T-helper 17 cell (primary cell): Measurements from ENCODE around the gene MBD5. TPM values are rescaled to one million over a fixed set of nuclear protein-coding genes. Genes with fewer than 3 reads are reported as not detected.

ENCODE experiments used
- ATAC-seq: fragments of 150-1000 bp; cut with Tn5 transposase; 2 replicates; pipeline ENCODE4 v1.10.0; 2021; ENCODE audit warnings: mild to moderate bottlenecking, moderate library complexity
- DNase-seq, 3 donors: peaks; one replicate each; pipeline versions ENCODE4 v3.0.0 to v3.0.0-alpha.2; 2020 to 2021
- H3K9me3 ChIP-seq: one replicate; pipeline ENCODE4 v1.7.0; 2013; ENCODE audit warnings: low read length, mild to moderate bottlenecking; ENCODE audit not compliant: control insufficient read depth, poor library complexity, severe bottlenecking
- H3K27ac Mint-ChIP-seq: one replicate; pipeline ENCODE4 v1.8.0; 2022; ENCODE audit warnings: mild to moderate bottlenecking, moderate library complexity, mixed read lengths
- H3K27me3 Mint-ChIP-seq: one replicate; pipeline ENCODE4 v1.8.0; 2022; ENCODE audit warnings: mixed read lengths
- H3K36me3 Mint-ChIP-seq: one replicate; pipeline ENCODE4 v1.8.0; 2022; ENCODE audit warnings: low read depth, mixed read lengths
- H3K4me1 Mint-ChIP-seq: one replicate; pipeline ENCODE4 v1.8.0; 2022; ENCODE audit warnings: mild to moderate bottlenecking, mixed read lengths
- H3K4me3 Mint-ChIP-seq: one replicate; pipeline ENCODE4 v1.8.0; 2022; ENCODE audit warnings: mild to moderate bottlenecking, moderate library complexity, mixed read lengths
- total RNA-seq, 4 donors: library from RNA in 2 of 4; stranded (reverse) in 2 of 4; gene quantifications; one replicate each; pipeline ENCODE4 v1.2.3 and lab custom pipeline; 2022 to 2026

The MBD5 gene
- total RNA-seq, 2 donors from 2014 or later, result 56.1 to 56.8 TPM

DNA sequence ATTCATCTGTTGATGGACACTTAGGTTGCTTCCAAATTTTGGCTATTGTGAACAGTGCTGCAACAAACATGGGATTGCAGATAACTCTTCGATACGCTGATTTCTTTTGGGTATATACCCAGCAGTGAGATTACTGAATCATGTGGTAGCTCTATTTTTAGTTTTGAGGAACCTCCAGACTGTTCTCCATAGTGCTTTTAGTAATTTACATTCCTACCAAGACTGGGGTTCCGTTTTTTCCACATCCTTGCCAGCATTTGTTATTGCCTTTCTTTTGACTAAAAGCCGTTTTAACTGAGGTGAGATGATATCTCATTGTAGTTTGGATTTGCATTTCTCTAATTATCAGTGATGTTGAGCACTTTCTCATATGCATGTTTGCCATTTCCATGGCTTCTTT is 200.3 kb downstream of the MBD5 start:
- Mint-ChIP-seq H3K27me3 (no peaks in the 10 kb centered on the region), H3K27ac (no peak overlapping the region), H3K36me3 (no peaks in the 10 kb centered on the region), H3K4me1 (no peaks in the 10 kb centered on the region), H3K4me3 (no peak overlapping the region)
- DNase-seq, result no peak
- H3K9me3 ChIP-seq, result no peaks in the 10 kb centered on the region
- ATAC-seq, result no peak

DNA sequence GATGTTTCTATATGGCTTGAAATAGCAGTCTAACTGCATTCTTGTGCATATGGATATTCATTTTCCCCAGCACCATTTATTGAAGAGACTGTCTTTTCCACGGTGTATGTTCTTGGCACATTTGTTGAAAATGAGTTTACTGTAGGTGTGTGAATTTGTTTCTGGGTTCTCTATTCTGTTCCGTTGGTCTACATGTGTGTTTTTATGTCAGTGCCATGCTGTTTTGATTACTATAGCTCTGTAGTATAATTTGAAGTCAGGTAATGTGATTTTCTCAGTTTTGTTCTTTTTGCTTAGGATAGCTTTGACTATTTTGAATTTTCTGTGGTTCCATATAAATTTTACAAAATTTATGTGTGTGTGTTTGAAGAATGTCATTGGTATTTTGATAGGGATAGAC is 201.0 kb downstream of the MBD5 start:
- Mint-ChIP-seq H3K27me3 (no peaks in the 10 kb centered on the region), H3K4me1 (no peaks in the 10 kb centered on the region), H3K4me3 (no peak overlapping the region), H3K27ac (no peak overlapping the region), H3K36me3 (no peaks in the 10 kb centered on the region)
- DNase-seq (no peak), ATAC-seq (no peak)
- no peaks in the 10 kb centered on the region for H3K9me3 ChIP-seq

DNA sequence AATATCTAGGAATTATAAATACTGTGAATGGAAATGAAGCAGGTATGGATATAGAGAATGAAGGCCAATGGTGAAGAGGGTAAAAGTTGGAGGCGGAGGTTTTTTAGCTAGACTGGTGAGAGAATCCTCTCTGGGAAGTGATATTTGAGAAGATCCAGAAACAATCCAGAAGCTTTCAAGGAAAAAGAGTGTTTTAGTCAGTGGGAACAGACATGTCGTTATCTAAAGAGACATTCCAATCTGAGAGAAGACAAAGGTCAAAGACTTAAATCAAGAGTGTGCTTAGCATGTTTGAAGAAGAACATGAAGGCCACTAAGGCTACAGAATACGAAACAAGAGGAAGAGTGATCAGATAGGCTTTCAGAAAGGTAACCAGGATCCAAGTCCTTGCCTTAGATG is 211.0 kb downstream of the MBD5 start:
- H3K4me1 Mint-ChIP-seq, result no peaks in the 10 kb centered on the region
- H3K27me3 Mint-ChIP-seq, result no peaks in the 10 kb centered on the region
- no peak overlapping the region for H3K4me3 Mint-ChIP-seq
- DNase-seq, result no peak
- H3K36me3 Mint-ChIP-seq, result peaks cover 3% of the 10 kb centered on the region
- no peak for ATAC-seq
- no peak overlapping the region for H3K27ac Mint-ChIP-seq
- H3K9me3 ChIP-seq, result no peaks in the 10 kb centered on the region

- ATAC-seq, result no peak
- peaks cover 8% of the 10 kb centered on the region for H3K36me3 Mint-ChIP-seq
Observed at GRCh38 chr2:148234143-148234542, 213.3 kb downstream of the MBD5 start.

GRCh38 chr2:148237911-148238310 is 217.0 kb downstream of the MBD5 start:
- H3K27me3 Mint-ChIP-seq, result no peaks in the 10 kb centered on the region
- H3K9me3 ChIP-seq, result peaks cover 6% of the 10 kb centered on the region
- ATAC-seq (no peak), DNase-seq (no peak)
- no peak overlapping the region for H3K27ac Mint-ChIP-seq
- no peak overlapping the region for H3K4me3 Mint-ChIP-seq
- H3K36me3 Mint-ChIP-seq, result peaks cover 14% of the 10 kb centered on the region
- H3K4me1 Mint-ChIP-seq, result no peaks in the 10 kb centered on the region

More at GRCh38 chr2:148234143-148234542, 213.3 kb downstream of the MBD5 start:
- Mint-ChIP-seq H3K4me1 (no peaks in the 10 kb centered on the region), H3K4me3 (no peak overlapping the region), H3K27me3 (no peaks in the 10 kb centered on the region), H3K27ac (no peak overlapping the region)
- peaks cover 6% of the 10 kb centered on the region for H3K9me3 ChIP-seq
- no peak for DNase-seq

- Mint-ChIP-seq H3K27me3 (no peaks in the 10 kb centered on the region), H3K27ac (no peak overlapping the region), H3K4me1 (no peaks in the 10 kb centered on the region), H3K4me3 (no peak overlapping the region), H3K36me3 (peaks cover 14% of the 10 kb centered on the region)
- peaks cover 6% of the 10 kb centered on the region for H3K9me3 ChIP-seq
- DNase-seq, result no peak
- ATAC-seq, result no peak
Observed at GRCh38 chr2:148238561-148238960, 217.7 kb downstream of the MBD5 start.

GRCh38 chr2:148240838-148241237 is 219.9 kb downstream of the MBD5 start:
- DNase-seq (no peak), ATAC-seq (no peak)
- Mint-ChIP-seq H3K4me3 (no peak overlapping the region), H3K4me1 (no peaks in the 10 kb centered on the region), H3K27me3 (no peaks in the 10 kb centered on the region), H3K36me3 (peaks cover 14% of the 10 kb centered on the region), H3K27ac (no peak overlapping the region)
- peaks cover 6% of the 10 kb centered on the region for H3K9me3 ChIP-seq

GRCh38 chr2:148244593-148245292 is 223.9 kb downstream of the MBD5 start:
- H3K9me3 ChIP-seq, result no peaks in the 10 kb centered on the region
- ATAC-seq (no peak), DNase-seq (no peak)
- Mint-ChIP-seq H3K27me3 (no peaks in the 10 kb centered on the region), H3K4me1 (no peaks in the 10 kb centered on the region), H3K36me3 (peaks cover 6% of the 10 kb centered on the region), H3K27ac (no peak overlapping the region), H3K4me3 (no peak overlapping the region)

- H3K9me3 ChIP-seq, result no peaks in the 10 kb centered on the region
- no peaks in the 10 kb centered on the region for H3K4me1 Mint-ChIP-seq
- H3K27ac Mint-ChIP-seq, result no peak overlapping the region
- ATAC-seq (no peak), DNase-seq (no peak)
- H3K4me3 Mint-ChIP-seq, result no peak overlapping the region
- peaks cover 6% of the 10 kb centered on the region for H3K36me3 Mint-ChIP-seq
- H3K27me3 Mint-ChIP-seq, result no peaks in the 10 kb centered on the region
Observed at GRCh38 chr2:148251993-148252392, 231.1 kb downstream of the MBD5 start.

- no peaks in the 10 kb centered on the region for H3K27me3 Mint-ChIP-seq
- H3K4me3 Mint-ChIP-seq, result no peak overlapping the region
- ATAC-seq (no peak), DNase-seq (no peak)
- H3K36me3 Mint-ChIP-seq, result peaks cover 6% of the 10 kb centered on the region
- no peaks in the 10 kb centered on the region for H3K9me3 ChIP-seq
- no peak overlapping the region for H3K27ac Mint-ChIP-seq
- H3K4me1 Mint-ChIP-seq, result no peaks in the 10 kb centered on the region
Observed at GRCh38 chr2:148252646-148253045, 231.8 kb downstream of the MBD5 start.

- no peak for ATAC-seq
- no peak overlapping the region for H3K27ac Mint-ChIP-seq
Observed at GRCh38 chr2:148253685-148254084, 232.8 kb downstream of the MBD5 start.

DNA sequence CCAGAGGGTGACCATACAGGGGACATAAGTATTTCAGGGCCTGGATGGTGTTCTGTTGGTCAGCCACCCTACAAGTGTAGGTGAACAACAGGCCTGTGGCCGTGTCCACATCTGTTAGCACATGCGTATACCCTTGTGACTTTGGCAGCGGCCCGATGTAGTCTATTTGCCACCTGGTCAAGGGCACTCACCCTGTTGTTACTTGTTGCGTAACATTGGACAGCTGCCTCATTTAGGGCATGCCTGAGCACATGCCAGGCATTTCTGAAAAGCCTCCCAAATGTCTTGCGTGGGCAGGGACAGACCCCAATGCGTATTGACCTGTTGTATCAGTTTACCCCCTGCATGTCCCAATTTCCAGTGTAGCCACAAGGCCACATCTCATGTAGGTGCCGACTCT is 235.0 kb downstream of the MBD5 start:
- no peaks in the 10 kb centered on the region for H3K9me3 ChIP-seq

More at GRCh38 chr2:148253685-148254084, 232.8 kb downstream of the MBD5 start:
- H3K36me3 Mint-ChIP-seq, result peaks cover 6% of the 10 kb centered on the region
- no peaks in the 10 kb centered on the region for H3K4me1 Mint-ChIP-seq
- H3K4me3 Mint-ChIP-seq, result no peak overlapping the region
- no peaks in the 10 kb centered on the region for H3K9me3 ChIP-seq
- no peak for DNase-seq
- H3K27me3 Mint-ChIP-seq, result no peaks in the 10 kb centered on the region

DNA sequence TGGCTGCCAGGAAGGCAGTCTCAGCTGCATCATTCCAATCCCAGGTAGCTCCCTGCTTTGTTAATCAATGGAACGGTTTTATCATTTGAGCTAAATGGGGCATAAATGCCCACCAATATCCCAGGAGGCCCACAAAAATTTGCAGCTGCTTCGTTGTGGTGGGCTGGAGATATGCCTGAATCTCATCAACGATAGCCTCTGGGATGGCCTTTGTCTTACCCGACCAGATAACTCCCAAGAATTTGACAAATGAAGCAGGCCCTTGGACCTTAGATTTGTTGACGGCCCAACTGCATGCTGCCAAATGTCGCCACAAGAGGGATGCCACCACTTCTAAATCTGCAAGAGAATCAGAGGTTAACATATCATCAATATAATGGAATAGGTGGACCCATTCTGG is 236.4 kb downstream of the MBD5 start:
- H3K9me3 ChIP-seq, result no peaks in the 10 kb centered on the region
- no peaks in the 10 kb centered on the region for H3K4me1 Mint-ChIP-seq
- DNase-seq (no peak), ATAC-seq (no peak)
- peaks cover 7% of the 10 kb centered on the region for H3K36me3 Mint-ChIP-seq
- H3K27me3 Mint-ChIP-seq, result no peaks in the 10 kb centered on the region
- no peak overlapping the region for H3K4me3 Mint-ChIP-seq
- H3K27ac Mint-ChIP-seq, result no peak overlapping the region

More for the DNA sequence above, 235.0 kb downstream of the MBD5 start:
- Mint-ChIP-seq H3K27me3 (no peaks in the 10 kb centered on the region), H3K27ac (no peak overlapping the region), H3K36me3 (peaks cover 7% of the 10 kb centered on the region), H3K4me1 (no peaks in the 10 kb centered on the region), H3K4me3 (no peak overlapping the region)
- ATAC-seq (no peak), DNase-seq (no peak)

GRCh38 chr2:148258124-148258523 is 237.2 kb downstream of the MBD5 start:
- peaks cover 5% of the 10 kb centered on the region for H3K4me1 Mint-ChIP-seq
- DNase-seq (no peak), ATAC-seq (no peak)
- H3K4me3 Mint-ChIP-seq, result no peak overlapping the region
- no peak overlapping the region for H3K27ac Mint-ChIP-seq
- peaks cover 7% of the 10 kb centered on the region for H3K36me3 Mint-ChIP-seq
- no peaks in the 10 kb centered on the region for H3K9me3 ChIP-seq
- H3K27me3 Mint-ChIP-seq, result no peaks in the 10 kb centered on the region
